ENCODE results near the gene ACBD3. TPM values are rescaled to one million over a fixed set of nuclear protein-coding genes. Genes with fewer than 3 reads are reported as not detected.

ACBD3 gene
- total and polyA plus RNA-seq, 2 of the 8 experiments (the other 6 are each of a cell fraction or from before 2014, with no cell fraction given) = 8.4 to 29.4 TPM

DNA sequence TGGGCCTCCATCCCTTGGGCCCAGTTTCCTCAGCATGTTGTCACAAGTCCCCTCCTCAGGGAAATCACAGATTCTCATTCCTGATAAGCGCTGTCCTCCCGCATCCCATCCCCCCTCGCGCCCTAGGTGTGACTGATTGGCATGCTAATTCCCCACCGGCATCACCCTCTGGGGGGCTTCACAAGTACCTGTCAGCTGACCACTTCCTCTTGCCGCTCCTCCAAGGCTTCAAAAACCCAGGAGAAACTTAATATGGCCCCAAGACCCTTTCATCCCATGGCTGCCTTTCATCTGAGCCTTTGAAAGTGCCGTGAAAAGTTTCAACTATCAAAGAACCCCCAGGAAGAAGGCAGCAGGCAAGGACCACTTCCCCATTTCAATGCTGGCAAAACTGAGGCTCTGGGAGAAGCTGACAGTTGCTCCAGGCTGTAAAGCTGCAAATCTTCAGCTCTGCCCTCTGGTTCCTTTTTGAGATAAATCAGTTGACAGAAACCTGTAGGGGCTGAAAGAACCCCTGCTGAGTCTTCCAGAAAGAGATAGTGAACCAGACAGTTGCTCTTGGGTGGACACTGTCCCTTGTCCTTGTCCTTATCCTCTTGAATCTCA lies 24.1 kb upstream of the ACBD3 start (continued):
- TF ChIP-seq JUN (IDR thresholded peaks at IDR 0.05; ENCODE audit: low read depth, low read length) = no peak
- no peak for TF ChIP-seq POLR2A (IDR thresholded peaks at IDR 0.05; ENCODE audit: control extremely low read depth in 1 of 2, low read depth in 2 of 2, low read length in 2 of 2)
- no peak for TF ChIP-seq POLR2AphosphoS5 (IDR thresholded peaks at IDR 0.05; ENCODE audit: low read depth, low read length)
